Measurements from ENCODE around the gene CXCR6. TPM values are rescaled to one million over a fixed set of nuclear protein-coding genes. Genes with fewer than 3 reads are reported as not detected.
"Not testable (repeated sequence)": the region's sequence is repeated elsewhere in the genome, so short reads cannot be mapped to it uniquely, and the experiment has no call there.

Gene CXCR6
- polyA plus RNA-seq, 6 donors from 2014 or later, result 0.12 to 0.73 (median 0.27) TPM; not detected in 1

GRCh38 chr3:45993421-45994027 is 50.3 kb downstream of the CXCR6 start:
- peaks cover 0 to 2% of the 10 kb centered on the region in 2 donors for H3K36me3 Mint-ChIP-seq
- peak overlapping the region in 5 of 8 donors; percentile 68 to 90 (median 78) for H3K4me3 Mint-ChIP-seq
- no peaks in the 10 kb centered on the region for H3K9me3 Mint-ChIP-seq
- peaks cover 28 to 66% (median 49%) of the 10 kb centered on the region in 3 donors for H3K4me1 Mint-ChIP-seq
- DNase-seq, result no peak
- H3K27me3 Mint-ChIP-seq, result peaks cover 0 to 8% (median 0%) of the 10 kb centered on the region in 3 donors
- H3K27ac Mint-ChIP-seq, result peak overlapping the region in 4 of 6 donors; percentile 52 to 75 (median 64)
- no peak for ATAC-seq (ENCODE audit: low read depth in 2 of 2)

DNA sequence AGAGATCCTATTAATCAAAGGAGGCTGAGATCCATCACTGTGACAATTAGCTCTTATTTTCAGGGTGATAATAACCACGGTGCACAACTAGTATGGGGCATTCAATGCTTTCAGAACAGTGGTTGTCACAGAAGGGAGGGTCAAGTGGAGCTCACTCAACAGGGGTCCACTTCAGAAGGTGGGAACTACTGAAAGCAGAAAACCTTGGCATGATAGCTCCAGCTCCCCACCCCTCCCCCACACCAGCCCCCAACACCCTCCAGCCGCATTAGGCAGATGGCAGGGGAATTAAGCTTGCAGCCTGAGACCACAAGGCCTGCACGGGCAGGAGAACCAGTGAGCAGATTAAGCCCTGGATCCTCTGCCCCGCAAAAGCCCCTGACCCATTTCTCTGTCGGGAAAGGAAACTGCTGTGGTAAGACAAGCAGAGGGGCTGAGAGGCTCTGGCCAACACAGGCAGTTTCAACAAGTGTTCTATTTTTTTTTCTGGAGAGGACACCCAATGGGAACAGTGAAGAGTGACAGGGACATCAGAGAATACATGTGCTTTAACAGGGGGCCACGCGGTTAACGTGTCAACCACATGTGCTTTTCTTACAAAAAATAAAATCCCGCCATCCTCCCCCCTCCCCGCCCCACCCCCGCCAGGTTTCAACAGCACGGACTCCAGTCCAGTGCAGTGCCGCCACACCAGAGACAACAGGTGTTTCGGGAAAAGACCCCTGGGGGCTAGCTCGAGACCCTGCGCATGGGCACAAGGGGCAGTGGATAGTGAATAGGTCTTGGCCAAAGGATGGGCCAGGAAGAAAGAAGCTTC is 51.4 kb downstream of the CXCR6 start:
- Mint-ChIP-seq H3K9me3 (no peaks in the 10 kb centered on the region), H3K27ac (peak overlapping the region; percentile 82 to 96 (median 92)), H3K36me3 (no peaks in the 10 kb centered on the region), H3K4me1 (peaks cover 25 to 58% (median 40%) of the 10 kb centered on the region in 3 donors), H3K27me3 (peaks cover 0 to 10% (median 2%) of the 10 kb centered on the region in 3 donors), H3K4me3 (peak overlapping the region; percentile 78 to 95 (median 92))
- peak in 1 of 2 donors; percentile 1 for ATAC-seq (ENCODE audit: low read depth in 2 of 2)
- no peak for DNase-seq

DNA sequence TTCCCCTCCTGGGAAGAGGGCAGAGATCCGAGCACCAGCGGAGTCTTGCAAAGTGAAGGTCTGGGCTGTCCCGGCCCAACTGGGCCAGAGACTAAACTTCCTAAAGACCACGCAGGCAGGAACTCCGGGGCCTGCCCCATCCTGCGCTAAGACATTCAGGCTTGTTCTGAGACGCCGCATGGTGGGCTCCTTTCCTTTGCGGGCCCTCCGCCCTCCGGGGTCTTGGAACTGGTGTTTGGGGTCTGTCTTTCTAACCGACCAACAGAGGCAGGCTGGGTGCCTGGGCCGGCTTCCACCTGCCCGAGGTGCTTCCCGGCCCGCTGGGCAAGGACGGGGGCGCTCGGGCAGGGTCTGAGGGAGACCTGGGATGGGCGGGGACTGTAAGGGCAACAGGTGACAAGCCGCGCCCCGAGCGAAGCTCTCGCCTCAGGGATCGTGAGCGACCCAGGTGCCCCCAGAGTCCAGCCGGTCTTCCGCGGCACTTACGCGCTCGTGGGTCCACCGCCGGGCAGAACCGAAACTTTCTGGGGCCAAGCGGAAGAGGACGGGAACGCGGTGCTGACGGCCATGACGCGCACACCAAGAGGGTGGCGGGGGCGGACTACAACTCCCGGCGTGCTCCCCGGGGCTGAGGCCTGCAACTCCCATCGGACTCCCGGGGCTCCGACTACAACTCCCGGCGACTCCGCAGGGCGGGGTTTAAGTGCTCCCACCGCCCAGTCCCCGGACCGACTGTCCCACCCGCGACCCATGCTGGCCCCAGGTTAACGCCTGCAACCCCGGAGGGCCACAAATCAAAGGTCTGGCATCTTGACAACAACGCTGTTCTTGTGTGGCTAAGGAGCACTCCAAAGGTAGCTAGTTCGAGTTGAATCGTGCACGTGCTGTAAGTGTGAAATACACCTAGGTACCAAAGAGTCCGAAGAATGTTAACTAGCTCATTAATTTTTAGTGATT is 52.2 kb downstream of the CXCR6 start, which contains the start of gene FYCO1:
FYCO1 (minus strand) TSS at position 589 of the 957 bp plus-strand sequence. CDS start 10,914 bp downstream, outside the sequence.
- Mint-ChIP-seq H3K9me3 (no peaks in the 10 kb centered on the region), H3K27me3 (peaks cover 0 to 18% (median 11%) of the 10 kb centered on the region in 3 donors), H3K36me3 (no peaks in the 10 kb centered on the region), H3K27ac (peak within 1 kb of the TSS; percentile 82 to 96 (median 94)), H3K4me3 (peak within 1 kb of the TSS; percentile 78 to 95 (median 92)), H3K4me1 (peaks cover 25 to 50% (median 31%) of the 10 kb centered on the region in 3 donors)
- ATAC-seq (ENCODE audit: low read depth in 2 of 2) (peak; percentile 94 to 95), DNase-seq (peak; percentile 87)

DNA sequence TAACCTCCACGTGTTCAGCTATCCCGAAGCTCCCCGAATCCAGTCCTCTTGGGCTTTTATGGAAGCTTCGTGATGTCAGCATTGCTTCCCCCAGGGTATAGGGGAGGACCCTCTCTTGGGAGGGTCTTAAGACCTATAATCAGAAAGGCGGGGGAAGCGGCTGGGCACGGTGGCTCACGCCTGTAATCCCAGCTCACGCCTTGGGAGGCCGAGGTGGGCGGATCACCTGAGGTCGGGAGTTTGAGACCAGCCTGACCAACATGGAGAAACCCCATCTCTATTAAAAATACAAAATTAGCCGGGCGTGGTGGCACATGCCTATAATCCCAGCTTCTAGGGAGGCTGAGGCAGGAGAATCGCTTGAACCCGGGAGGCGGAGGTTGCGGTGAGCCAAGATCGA is 54.2 kb downstream of the CXCR6 start:
- Mint-ChIP-seq H3K4me3 (peak overlapping the region in 1 of 8 donors; percentile 90), H3K27me3 (peaks cover 0 to 18% (median 12%) of the 10 kb centered on the region in 3 donors), H3K4me1 (peaks cover 12 to 31% (median 16%) of the 10 kb centered on the region in 3 donors)
- H3K27ac Mint-ChIP-seq; DNase-seq; ATAC-seq (ENCODE audit: low read depth in 2 of 2); H3K36me3 Mint-ChIP-seq; H3K9me3 Mint-ChIP-seq: not testable (repeated sequence)

GRCh38 chr3:45997942-45998341 is 54.7 kb downstream of the CXCR6 start:
- Mint-ChIP-seq H3K9me3 (no peaks in the 10 kb centered on the region), H3K27ac (peak overlapping the region in 1 of 6 donors; percentile 63), H3K27me3 (peaks cover 0 to 18% (median 12%) of the 10 kb centered on the region in 3 donors), H3K4me3 (peak overlapping the region in 1 of 8 donors; percentile 2), H3K36me3 (no peaks in the 10 kb centered on the region), H3K4me1 (peaks cover 8 to 26% (median 11%) of the 10 kb centered on the region in 3 donors)
- no peak for ATAC-seq (ENCODE audit: low read depth in 2 of 2)
- DNase-seq, result no peak

Other genes with a start within 250 kb of the CXCR6 start
- gene SLC6A20, start 146.9 kb upstream of the CXCR6 start, polyA plus RNA-seq (ENCODE audit: low read depth in 6 of 6), result under 1 TPM in 1 of 6 donors, not detected in 5; 0.93 TPM
- 10 to 100 TPM in 5 of 6 donors, 1 to 10 TPM in 1; 3.9 to 15.7 (median 13.9) TPM for gene LZTFL1, start 101.3 kb upstream of the CXCR6 start, polyA plus RNA-seq (ENCODE audit: low read depth in 6 of 6)
- 1 to 10 TPM in 5 of 6 donors, under 1 TPM in 1; 0.77 to 4.5 (median 1.8) TPM for gene CCR9, start 56.9 kb upstream of the CXCR6 start, polyA plus RNA-seq (ENCODE audit: low read depth in 6 of 6)
- 1 to 10 TPM in 3 of 6 donors, under 1 TPM in 2, not detected in 1; 0.90 to 5.1 (median 1.2) TPM for gene FYCO1, start 52.4 kb downstream of the CXCR6 start, polyA plus RNA-seq (ENCODE audit: low read depth in 6 of 6)
- gene XCR1, start 84.0 kb downstream of the CXCR6 start, polyA plus RNA-seq (ENCODE audit: low read depth in 6 of 6), result not detected

Measured in naive B cell (primary cell).